Neutrophil (primary cell): ENCODE measurements around the gene METTL26.

Source experiments
- H3K27ac ChIP-seq: fragments of 200-600 bp; sonication (generic); 2 replicates; pipeline ENCODE4 v1.5.1; 2016; ENCODE audit warnings: mild to moderate bottlenecking, moderate library complexity
- H3K27me3 ChIP-seq: fragments of 200-600 bp; sonication (generic); 2 replicates; pipeline ENCODE4 v1.6.0; 2016; ENCODE audit warnings: mild to moderate bottlenecking
- H3K36me3 ChIP-seq: fragments of 200-600 bp; sonication (generic); 2 replicates; pipeline ENCODE4 v1.5.1; 2017
- H3K4me1 ChIP-seq, 2 experiments: fragments of 200-600 bp in 1 of 2; sonication (generic) in 1 of 2; 1 replicate in 1 of 2; 2 replicates in 1 of 2; pipeline versions ENCODE4 v1.5.1 to v1.6.1; 2013 to 2016; ENCODE audit warnings: low read depth in 1 of 2, low read length in 1 of 2, mild to moderate bottlenecking in 1 of 2, moderate library complexity in 1 of 2; ENCODE audit not compliant: control insufficient read depth in 1 of 2, insufficient read depth in 1 of 2
- H3K4me3 ChIP-seq, 2 experiments: fragments of 200-600 bp in 1 of 2; sonication (generic) in 1 of 2; 1 replicate in 1 of 2; 2 replicates in 1 of 2; pipeline ENCODE4 v1.5.1; 2013 to 2016; ENCODE audit warnings: low read depth in 1 of 2, low read length in 1 of 2, mild to moderate bottlenecking in 1 of 2, moderate library complexity in 1 of 2
- H3K9me3 ChIP-seq: fragments of 200-600 bp; sonication (generic); 2 replicates; pipeline ENCODE4 v1.5.1; 2016
- CTCF ChIP-seq: fragments of 200-600 bp; sonication (generic); IDR thresholded peaks from 2 replicates; pipeline ENCODE4 v1.5.1; 2016; ENCODE audit warnings: antibody characterized with exemption

METTL26 gene

GRCh38 chr16:616733-617586, 19.1 kb downstream of the METTL26 start:
- Histone ChIP-seq H3K9me3 (no peaks in the 10 kb centered on the region), H3K27me3 (no peaks in the 10 kb centered on the region), H3K4me3 (no peak overlapping the region), H3K27ac (no peak overlapping the region), H3K4me1 (no peaks in the 10 kb centered on the region), H3K36me3 (peaks cover 69% of the 10 kb centered on the region)
- TF ChIP-seq CTCF: no peak

GRCh38 chr16:615122-615521, 21.0 kb downstream of the METTL26 start:
- no peaks in the 10 kb centered on the region for H3K27me3 ChIP-seq
- no peaks in the 10 kb centered on the region for H3K9me3 ChIP-seq
- H3K36me3 ChIP-seq: peaks cover 51% of the 10 kb centered on the region
- H3K27ac ChIP-seq: no peak overlapping the region
- H3K4me1 ChIP-seq: no peaks in the 10 kb centered on the region
- TF ChIP-seq CTCF: no peak
- H3K4me3 ChIP-seq: no peak overlapping the region

GRCh38 chr16:610513-611381, 25.4 kb downstream of the METTL26 start:
- Histone ChIP-seq H3K27me3 (no peaks in the 10 kb centered on the region), H3K27ac (peak overlapping the region; percentile 15), H3K36me3 (peaks cover 16% of the 10 kb centered on the region), H3K4me1 (no peaks in the 10 kb centered on the region), H3K4me3 (no peak overlapping the region), H3K9me3 (no peaks in the 10 kb centered on the region)
- TF ChIP-seq CTCF: peak; percentile 80

GRCh38 chr16:609984-610383, 26.1 kb downstream of the METTL26 start:
- TF ChIP-seq CTCF: no peak
- Histone ChIP-seq H3K27me3 (no peaks in the 10 kb centered on the region), H3K27ac (peak overlapping the region; percentile 15), H3K4me3 (no peak overlapping the region), H3K4me1 (no peaks in the 10 kb centered on the region), H3K36me3 (peaks cover 13% of the 10 kb centered on the region), H3K9me3 (no peaks in the 10 kb centered on the region)

- Histone ChIP-seq H3K9me3 (no peaks in the 10 kb centered on the region), H3K27ac (no peak overlapping the region), H3K4me3 (no peak overlapping the region), H3K27me3 (no peaks in the 10 kb centered on the region), H3K36me3 (peaks cover 7% of the 10 kb centered on the region), H3K4me1 (no peaks in the 10 kb centered on the region)
- no peak for TF ChIP-seq CTCF
These were observed 26.8 kb downstream of the METTL26 start for GRCh38 chr16:609316-609715.
